ENCODE measurements around the gene P4HA2.
A peak's percentile ranks its signal among the peaks of the same experiment; 100 is the strongest.

Gene P4HA2

GRCh38 chr5:132223861-132224260 lies 3.8 kb downstream of the P4HA2 start:
- no peak for DNase-seq

- no peak for DNase-seq
These were observed 5.0 kb downstream of the P4HA2 start for GRCh38 chr5:132222649-132223038.

- no peak for DNase-seq
These were observed 5.6 kb downstream of the P4HA2 start for GRCh38 chr5:132221781-132222648.

DNA sequence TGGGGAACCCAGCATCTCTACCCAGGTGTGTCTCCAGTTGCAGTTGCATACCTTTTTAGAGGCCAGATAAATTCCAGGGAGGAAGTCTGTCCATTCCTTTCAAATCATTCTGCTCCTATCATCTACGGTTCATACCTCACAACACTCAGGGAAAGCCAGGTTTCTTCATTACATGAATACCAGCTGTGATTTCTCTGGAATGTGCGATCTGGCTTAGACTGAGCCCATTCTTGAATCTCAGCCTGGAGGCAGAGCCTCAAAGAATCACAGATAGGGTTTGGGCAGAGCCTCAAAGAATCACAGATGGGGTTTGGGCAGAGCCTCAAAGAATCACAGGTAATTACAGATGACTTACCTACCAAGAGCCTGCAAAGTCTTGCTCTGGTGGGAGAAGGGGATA lies 7.2 kb downstream of the P4HA2 start:
- no peak for DNase-seq

DNA sequence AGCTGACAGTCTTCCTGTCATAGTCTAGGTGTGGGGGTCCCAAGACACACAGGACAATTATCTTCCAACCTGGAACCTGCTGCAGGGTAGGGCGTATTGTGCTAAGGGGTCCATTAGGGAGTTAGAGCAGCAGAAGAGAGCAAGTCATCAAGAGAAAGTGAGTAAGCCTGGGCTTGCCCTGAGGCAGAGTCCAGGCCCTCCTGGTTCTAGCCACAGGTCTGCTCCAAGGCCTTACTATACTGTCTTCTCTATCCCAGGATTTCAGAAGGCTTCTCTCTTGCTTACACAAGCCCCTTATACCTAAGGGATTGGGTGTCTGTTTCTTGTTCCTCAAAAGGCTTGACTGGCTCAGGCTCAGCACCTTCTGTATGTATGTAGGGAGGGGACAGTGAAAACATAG lies 7.7 kb downstream of the P4HA2 start:
- no peak for DNase-seq

DNA sequence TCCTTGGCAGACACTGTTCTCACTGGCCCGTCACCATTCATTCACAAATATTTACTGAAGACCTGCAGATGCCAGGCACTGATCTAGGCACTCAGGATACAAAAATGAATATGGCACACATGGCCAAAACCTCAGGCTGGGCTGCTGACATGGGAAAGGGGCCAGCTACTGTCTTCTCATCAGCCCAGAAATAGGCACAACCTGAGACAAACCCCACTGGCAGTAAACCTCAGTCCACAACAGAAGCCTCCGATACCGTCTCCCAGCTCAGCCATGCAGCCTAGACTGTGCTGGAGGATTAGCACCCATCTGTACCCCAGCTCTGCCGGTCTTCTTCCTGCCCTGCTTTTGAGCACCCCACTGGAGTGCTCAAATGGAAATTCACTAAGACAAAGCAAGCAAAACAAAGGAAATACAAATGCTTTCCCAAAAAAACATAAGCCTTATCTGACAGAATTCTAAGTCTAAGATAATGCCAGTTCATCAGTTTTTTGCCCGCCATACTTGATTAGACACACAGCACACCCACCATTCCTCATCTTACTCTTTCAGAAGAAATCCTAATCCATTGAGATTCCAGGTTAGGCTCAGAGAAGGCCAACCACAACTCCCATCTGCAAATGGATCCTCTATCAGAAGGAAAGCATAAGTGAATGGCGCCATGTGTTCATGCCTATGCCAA lies 8.2 kb downstream of the P4HA2 start:
- no peak for DNase-seq

GRCh38 chr5:132218321-132218720 lies 9.3 kb downstream of the P4HA2 start:
- DNase-seq = no peak

DNA sequence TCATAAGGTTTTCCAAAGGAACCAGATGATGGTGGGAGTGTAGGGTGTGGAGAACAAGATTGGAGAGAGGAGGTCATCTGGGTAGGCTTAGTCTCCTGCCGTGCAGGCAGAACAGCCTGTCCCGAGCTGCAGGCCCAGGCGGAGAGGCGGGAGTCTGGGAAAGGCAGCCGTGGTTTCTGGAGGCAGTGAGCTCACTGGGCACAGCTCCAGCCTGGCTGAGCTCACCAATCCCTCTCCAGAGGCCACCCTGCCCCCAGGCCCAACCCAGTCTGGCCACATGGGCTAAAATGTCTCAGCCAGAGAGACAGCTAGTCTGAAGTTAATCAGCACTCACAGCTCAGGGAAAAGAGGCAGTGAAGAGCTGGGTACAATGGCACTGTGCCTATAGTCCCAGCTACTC lies 12.3 kb downstream of the P4HA2 start:
- no peak for DNase-seq

DNA sequence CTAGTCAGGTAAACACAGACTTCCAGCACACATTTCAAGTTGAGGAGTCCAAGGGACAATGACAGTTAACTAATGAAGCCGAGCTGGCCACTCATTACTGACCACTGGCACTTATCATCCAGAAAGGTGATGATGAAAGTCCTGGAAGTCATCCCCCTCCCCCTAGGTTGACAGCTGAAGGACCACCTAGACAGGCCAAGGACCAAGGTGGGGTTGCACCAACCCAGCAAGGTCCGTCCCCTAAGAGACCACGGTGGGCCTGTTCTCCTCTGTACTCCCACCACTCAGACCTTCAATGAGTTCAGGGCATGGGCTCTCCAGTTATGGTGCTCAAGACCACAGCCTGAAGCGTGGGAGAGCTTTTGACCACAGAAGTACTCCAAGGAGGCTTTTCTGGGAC lies 13.2 kb downstream of the P4HA2 start:
- DNase-seq = no peak

GRCh38 chr5:132213666-132214065 lies 14.0 kb downstream of the P4HA2 start:
- no peak for DNase-seq

GRCh38 chr5:132211787-132212186 lies 15.9 kb downstream of the P4HA2 start:
- DNase-seq = no peak

GRCh38 chr5:132210944-132211343 lies 16.7 kb downstream of the P4HA2 start:
- no peak for DNase-seq

DNA sequence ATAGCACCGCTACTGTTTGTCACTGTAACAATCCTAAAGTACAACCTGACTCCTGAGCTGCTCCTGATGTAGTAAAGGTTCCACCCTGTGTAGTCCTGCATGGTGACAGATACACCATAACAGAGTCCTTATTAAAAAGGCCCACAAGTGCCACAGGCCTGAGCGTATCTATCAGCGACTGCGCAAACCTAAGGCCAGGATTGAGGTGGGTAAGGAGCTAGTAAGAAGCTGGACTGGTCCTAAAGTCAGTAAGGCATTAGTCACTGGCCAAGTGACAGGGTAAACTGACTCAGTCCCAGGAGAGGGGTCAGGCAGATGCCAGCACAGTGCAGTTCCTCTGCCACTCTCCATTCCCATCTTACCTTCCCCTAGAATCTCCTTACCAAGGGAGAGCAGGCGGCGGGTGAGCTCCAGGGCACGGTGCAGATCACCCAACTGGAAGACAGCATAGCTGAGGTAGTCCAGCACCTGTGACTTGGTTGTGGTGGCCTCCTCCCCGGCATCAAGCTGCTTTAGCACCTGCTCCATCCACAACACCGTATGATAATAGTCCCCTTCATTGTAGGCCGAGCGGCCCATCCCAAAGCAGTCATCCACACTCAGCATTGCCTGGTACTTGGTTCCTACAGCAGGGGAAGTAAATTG lies 17.6 kb downstream of the P4HA2 start:
- DNase-seq = no peak

DNA sequence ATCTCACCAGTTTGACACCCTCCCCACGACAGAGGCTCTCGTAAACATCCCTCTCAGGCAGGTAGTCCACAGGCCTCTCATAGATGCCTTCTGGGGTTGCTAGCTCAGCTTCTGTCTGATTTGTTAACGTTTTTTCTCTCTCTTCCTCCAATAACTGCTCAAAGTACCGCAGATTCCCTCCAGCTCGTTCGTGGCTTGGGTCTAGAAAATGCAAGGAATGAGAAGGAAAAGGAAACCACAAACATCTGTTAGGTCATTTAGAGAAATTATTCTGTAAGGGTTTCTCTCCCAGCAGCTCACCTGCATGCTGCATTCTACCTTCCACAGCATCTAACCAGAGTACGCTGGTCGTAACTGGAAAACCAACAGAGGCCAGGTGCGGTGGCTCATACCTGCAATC lies 18.5 kb downstream of the P4HA2 start:
- DNase-seq = no peak

- DNase-seq = no peak
These were observed 19.9 kb downstream of the P4HA2 start for GRCh38 chr5:132207778-132208177.

DNA sequence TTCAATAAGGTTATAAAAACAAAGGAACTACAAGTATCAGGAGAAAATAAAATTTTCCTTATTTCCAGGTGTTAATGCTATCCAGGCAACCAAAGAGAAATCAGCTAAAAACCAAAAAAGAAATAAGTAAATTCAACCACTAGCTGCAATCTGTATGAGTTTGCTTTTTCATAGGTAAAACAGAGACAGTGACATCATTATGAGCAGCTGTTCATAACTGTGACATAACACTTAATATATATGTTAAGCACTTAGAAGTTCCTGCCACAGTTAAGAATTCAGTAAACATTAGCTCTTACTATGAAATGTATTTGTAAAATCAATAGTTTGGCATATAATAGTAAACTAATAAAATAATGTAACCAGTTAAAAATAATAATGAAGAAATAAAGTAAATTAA lies 20.9 kb downstream of the P4HA2 start:
- DNase-seq = no peak

GRCh38 chr5:132205385-132206125 lies 22.1 kb downstream of the P4HA2 start:
- no peak for DNase-seq

GRCh38 chr5:132204371-132205135 lies 23.1 kb downstream of the P4HA2 start:
- DNase-seq = peak in 1 of 2 experiments; percentile 10

- DNase-seq = peak in 1 of 2 experiments; percentile 1
These were observed 23.7 kb downstream of the P4HA2 start for GRCh38 chr5:132203916-132204315.

GRCh38 chr5:132203464-132203818 lies 24.2 kb downstream of the P4HA2 start:
- DNase-seq = peak in 1 of 2 experiments; percentile 1

- peak in 1 of 2 experiments; percentile 5 for DNase-seq
These were observed 24.8 kb downstream of the P4HA2 start for GRCh38 chr5:132202711-132203463.

Measured in activated T-cell treated with anti-CD3 and anti-CD28 coated beads, Interleukin-2, amount 50 U/mL, for 48 hours (primary cell).